NCI-H146 (cell line): ENCODE measurements around the gene NASP.
"Not testable (repeated sequence)": the region's sequence is repeated elsewhere in the genome, so short reads cannot be mapped to it uniquely, and the experiment has no call there.

Experiments
- DNase-seq: peaks from one replicate; lab custom pipeline; 2025; lab: John Stamatoyannopoulos, UW

Gene NASP

GRCh38 chr1:45570631-45571030, 13.2 kb upstream of the NASP start:
- no peak for DNase-seq

GRCh38 chr1:45573231-45573804, 10.5 kb upstream of the NASP start:
- no peak for DNase-seq

- DNase-seq, result no peak
Observed at GRCh38 chr1:45574105-45574626, 9.7 kb upstream of the NASP start.

GRCh38 chr1:45583264-45583665, 576 bp upstream of the NASP start:
- DNase-seq, result peak; percentile 91

GRCh38 chr1:45584351-45585109, 689 bp downstream of the NASP start:
- peak; percentile 91 for DNase-seq

GRCh38 chr1:45585110-45585426, 1.2 kb downstream of the NASP start:
- no peak for DNase-seq

GRCh38 chr1:45585496-45586075, 1.7 kb downstream of the NASP start:
- DNase-seq, result no peak

GRCh38 chr1:45586769-45587168, 2.9 kb downstream of the NASP start:
- no peak for DNase-seq

- DNase-seq, result no peak
Observed at GRCh38 chr1:45589861-45590260, 6.0 kb downstream of the NASP start.

- no peak for DNase-seq
Observed at GRCh38 chr1:45594412-45594811, 10.6 kb downstream of the NASP start.

- DNase-seq, result not testable (repeated sequence)
Observed at GRCh38 chr1:45596765-45597164, 12.9 kb downstream of the NASP start.

GRCh38 chr1:45604239-45604638, 20.4 kb downstream of the NASP start:
- no peak for DNase-seq

GRCh38 chr1:45607404-45608074, 23.7 kb downstream of the NASP start:
- no peak for DNase-seq

GRCh38 chr1:45608175-45609156, 24.6 kb downstream of the NASP start:
- DNase-seq, result no peak

- DNase-seq, result no peak
Observed at GRCh38 chr1:45610589-45611226, 26.9 kb downstream of the NASP start.

GRCh38 chr1:45612941-45613579, 29.2 kb downstream of the NASP start:
- no peak for DNase-seq

GRCh38 chr1:45615885-45616284, 32.0 kb downstream of the NASP start:
- DNase-seq, result no peak

GRCh38 chr1:45617618-45618017, 33.8 kb downstream of the NASP start:
- no peak for DNase-seq

GRCh38 chr1:45619149-45619921, 35.5 kb downstream of the NASP start:
- no peak for DNase-seq
